ENCODE results near the gene PEAR1. TPM values are rescaled to one million over a fixed set of nuclear protein-coding genes. Genes with fewer than 3 reads are reported as not detected.

PEAR1 gene
- total RNA-seq, 1 experiment from 2014 or later, result 0.39 TPM

- no peaks in the 10 kb centered on the region for H3K79me2 ChIP-seq (ENCODE audit: insufficient read depth, low read length)
- H3K18ac ChIP-seq (ENCODE audit: insufficient read length, low read depth, low read length), result no peak overlapping the region
- H2BK15ac ChIP-seq (ENCODE audit: low read depth, low read length), result no peak overlapping the region
- no peaks in the 10 kb centered on the region for H3K9me3 Mint-ChIP-seq
- no peak overlapping the region for H4K91ac ChIP-seq (ENCODE audit: insufficient read length, low read depth, low read length)
- H3K9ac ChIP-seq (ENCODE audit: extremely low read depth, insufficient read length, low read length), result no peak overlapping the region
- no peak overlapping the region for H2BK5ac ChIP-seq (ENCODE audit: insufficient read length, low read length)
- H3K14ac ChIP-seq (ENCODE audit: insufficient read depth, low read length), result no peak overlapping the region
- no peak overlapping the region for H4K8ac ChIP-seq (replicated peaks; ENCODE audit: insufficient read length, low read depth, low read length)
- peaks cover 36% of the 10 kb centered on the region for H3K27me3 Mint-ChIP-seq (ENCODE audit: low read depth)
- no peak overlapping the region for H2AFZ ChIP-seq (ENCODE audit: low read length)
- peak overlapping the region in 1 of 3 experiments; percentile 53; a peak in 1 of 7 replicates for H3K27ac Mint-ChIP-seq
- no peak overlapping the region for H3K4me3 Mint-ChIP-seq
- H3K4me1 ChIP-seq (ENCODE audit: insufficient read depth, low read length), result no peaks in the 10 kb centered on the region
- no peak overlapping the region for H3T11ph ChIP-seq (ENCODE audit: low read length)
- no peak overlapping the region for H2BK12ac ChIP-seq (ENCODE audit: insufficient read length, low read depth, low read length)
- H2BK120ac ChIP-seq (ENCODE audit: low read depth, low read length, poor library complexity, severe bottlenecking), result no peak overlapping the region
- no peaks in the 10 kb centered on the region for H3K79me1 ChIP-seq (ENCODE audit: insufficient read depth, low read depth, low read length, poor library complexity, severe bottlenecking)
- no peak overlapping the region for H3K27ac ChIP-seq (ENCODE audit: insufficient read length, low read depth, low read length)
- no peak overlapping the region for H3K23ac ChIP-seq (ENCODE audit: insufficient read length, low read depth, low read length)
- H3K4me1 Mint-ChIP-seq, result peaks cover 33 to 47% of the 10 kb centered on the region in 2 experiments
- no peaks in the 10 kb centered on the region; the same call in 1 of the 2 replicates for H3K27me3 ChIP-seq (ENCODE audit: insufficient read depth, low read length)
- peaks cover 5 to 27% (median 26%) of the 10 kb centered on the region in 3 experiments; a peak in 6 of 7 replicates for H3K36me3 Mint-ChIP-seq (ENCODE audit: insufficient read depth in 1 of 3, low read depth in 3 of 3)
- H4K20me1 ChIP-seq (ENCODE audit: control insufficient read depth, insufficient read depth, insufficient read length), result no peaks in the 10 kb centered on the region
- TF ChIP-seq, protein P1, sequence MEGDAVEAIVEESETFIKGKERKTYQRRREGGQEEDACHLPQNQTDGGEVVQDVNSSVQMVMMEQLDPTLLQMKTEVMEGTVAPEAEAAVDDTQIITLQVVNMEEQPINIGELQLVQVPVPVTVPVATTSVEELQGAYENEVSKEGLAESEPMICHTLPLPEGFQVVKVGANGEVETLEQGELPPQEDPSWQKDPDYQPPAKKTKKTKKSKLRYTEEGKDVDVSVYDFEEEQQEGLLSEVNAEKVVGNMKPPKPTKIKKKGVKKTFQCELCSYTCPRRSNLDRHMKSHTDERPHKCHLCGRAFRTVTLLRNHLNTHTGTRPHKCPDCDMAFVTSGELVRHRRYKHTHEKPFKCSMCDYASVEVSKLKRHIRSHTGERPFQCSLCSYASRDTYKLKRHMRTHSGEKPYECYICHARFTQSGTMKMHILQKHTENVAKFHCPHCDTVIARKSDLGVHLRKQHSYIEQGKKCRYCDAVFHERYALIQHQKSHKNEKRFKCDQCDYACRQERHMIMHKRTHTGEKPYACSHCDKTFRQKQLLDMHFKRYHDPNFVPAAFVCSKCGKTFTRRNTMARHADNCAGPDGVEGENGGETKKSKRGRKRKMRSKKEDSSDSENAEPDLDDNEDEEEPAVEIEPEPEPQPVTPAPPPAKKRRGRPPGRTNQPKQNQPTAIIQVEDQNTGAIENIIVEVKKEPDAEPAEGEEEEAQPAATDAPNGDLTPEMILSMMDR (conservative IDR thresholded peaks at IDR 0.05), result no peak
- no peak overlapping the region for H2AK5ac ChIP-seq (ENCODE audit: insufficient read length, low read length)
- H3K56ac ChIP-seq (ENCODE audit: insufficient read length, low read depth, low read length), result no peak overlapping the region
- no peak overlapping the region for H2BK20ac ChIP-seq (ENCODE audit: low read depth, low read length, poor library complexity, severe bottlenecking)
- no peak for DNase-seq
- no peak overlapping the region for H3K4ac ChIP-seq (ENCODE audit: low read depth, low read length)
- H3K9me3 ChIP-seq (ENCODE audit: control insufficient read depth, low read depth, low read length), result no peaks in the 10 kb centered on the region
- H3K23me2 ChIP-seq (ENCODE audit: insufficient read length, low read depth, low read length, poor library complexity, severe bottlenecking), result no peaks in the 10 kb centered on the region
- H3K4me2 ChIP-seq (ENCODE audit: insufficient read depth, insufficient read length, low read length), result no peak overlapping the region
- no peak overlapping the region for H4K5ac ChIP-seq (ENCODE audit: insufficient read length, low read depth, low read length)
- no CpG with 5 or more reads among the region's 6 CpGs for WGBS (ENCODE audit: extremely low coverage, insufficient read length, low lambda C conversion rate)
Observed at GRCh38 chr1:156933136-156933535, 39.6 kb downstream of the PEAR1 start.
